Activated CD8-positive, alpha-beta T cell treated with anti-CD3 and anti-CD28 coated beads, Interleukin-2, amount 10 ng/mL, durations not matched to agents 7 days and 5 days (primary cell): ENCODE data around the gene CDR2L. TPM values are rescaled to one million over a fixed set of nuclear protein-coding genes. Genes with fewer than 3 reads are reported as not detected.

Source experiments
- ATAC-seq: fragments of 150-1000 bp; cut with Tn5 transposase; one replicate; pipeline ENCODE4 v1.10.0; 2021; ENCODE audit warnings: moderate library complexity
- CTCF ChIA-PET: fragments of 350-600 bp; sonication (Branson Sonifier 250); formaldehyde crosslinking; loops from one replicate; lab custom pipeline; 2021; ENCODE audit warnings: antibody characterized with exemption; lab: Charles Lee
- POLR2A ChIA-PET: fragments of 350-600 bp; sonication (Branson Sonifier 250); formaldehyde crosslinking; loops from one replicate; lab custom pipeline; 2021; ENCODE audit warnings: antibody characterized with exemption; lab: Charles Lee
- DNase-seq: peaks from one replicate; pipeline ENCODE4 v3.0.0-alpha.2; 2020
- H3K27ac Mint-ChIP-seq: one replicate; pipeline ENCODE4 v1.8.0; 2021; ENCODE audit warnings: mild to moderate bottlenecking, mixed read lengths
- H3K27me3 Mint-ChIP-seq: one replicate; pipeline ENCODE4 v1.8.0; 2021; ENCODE audit warnings: low read depth, mixed read lengths
- H3K36me3 Mint-ChIP-seq: one replicate; pipeline ENCODE4 v1.8.0; 2021; ENCODE audit warnings: low read depth, mixed read lengths
- H3K4me1 Mint-ChIP-seq: one replicate; pipeline ENCODE4 v1.8.0; 2021; ENCODE audit warnings: low read depth, mixed read lengths
- H3K4me3 Mint-ChIP-seq: one replicate; pipeline ENCODE4 v1.8.0; 2021; ENCODE audit warnings: mild to moderate bottlenecking, mixed read lengths
- H3K9me3 Mint-ChIP-seq: one replicate; pipeline ENCODE4 v1.8.0; 2022; ENCODE audit warnings: mixed read lengths; ENCODE audit not compliant: insufficient read depth
- total RNA-seq, 2 experiments: library from RNA; stranded (reverse); gene quantifications; one replicate each; pipeline ENCODE4 v1.2.3, GENCODE V29; 2021

The CDR2L gene
- total RNA-seq, 2 experiments from 2014 or later: 0.13 to 0.18 TPM

DNA sequence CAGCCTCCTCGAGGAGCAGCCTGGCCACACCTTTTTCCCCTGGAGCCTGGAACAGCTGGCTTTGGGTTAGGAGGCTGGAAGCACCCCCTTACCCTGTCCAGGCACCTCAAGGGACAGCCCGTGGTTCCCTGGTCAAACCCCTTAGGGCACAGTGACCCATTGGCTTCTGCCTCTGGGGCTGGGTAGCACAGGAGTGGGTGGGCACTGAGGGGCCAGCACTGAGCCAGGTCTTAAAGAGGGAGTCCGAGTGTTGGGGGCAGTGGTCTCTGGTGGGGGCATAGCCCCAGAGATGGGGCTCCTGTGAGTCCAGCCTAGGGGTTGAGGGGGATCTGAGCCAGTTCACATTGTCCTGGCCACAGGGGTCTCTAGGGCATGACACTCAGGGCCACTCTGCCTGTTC lies 36.4 kb upstream of the CDR2L start:
- CTCF ChIA-PET: interaction anchor here (4.9 kb wide), 1 partner anchor 10 kb away, joined by 31 read pairs; no protein-coding TSS in a partner anchor
- Mint-ChIP-seq H3K9me3 (no peaks in the 10 kb centered on the region), H3K4me3 (no peak overlapping the region), H3K4me1 (no peaks in the 10 kb centered on the region), H3K27ac (no peak overlapping the region), H3K36me3 (no peaks in the 10 kb centered on the region), H3K27me3 (no peaks in the 10 kb centered on the region)
- POLR2A ChIA-PET: no interaction called here
- no peak for ATAC-seq
- DNase-seq: no peak

DNA sequence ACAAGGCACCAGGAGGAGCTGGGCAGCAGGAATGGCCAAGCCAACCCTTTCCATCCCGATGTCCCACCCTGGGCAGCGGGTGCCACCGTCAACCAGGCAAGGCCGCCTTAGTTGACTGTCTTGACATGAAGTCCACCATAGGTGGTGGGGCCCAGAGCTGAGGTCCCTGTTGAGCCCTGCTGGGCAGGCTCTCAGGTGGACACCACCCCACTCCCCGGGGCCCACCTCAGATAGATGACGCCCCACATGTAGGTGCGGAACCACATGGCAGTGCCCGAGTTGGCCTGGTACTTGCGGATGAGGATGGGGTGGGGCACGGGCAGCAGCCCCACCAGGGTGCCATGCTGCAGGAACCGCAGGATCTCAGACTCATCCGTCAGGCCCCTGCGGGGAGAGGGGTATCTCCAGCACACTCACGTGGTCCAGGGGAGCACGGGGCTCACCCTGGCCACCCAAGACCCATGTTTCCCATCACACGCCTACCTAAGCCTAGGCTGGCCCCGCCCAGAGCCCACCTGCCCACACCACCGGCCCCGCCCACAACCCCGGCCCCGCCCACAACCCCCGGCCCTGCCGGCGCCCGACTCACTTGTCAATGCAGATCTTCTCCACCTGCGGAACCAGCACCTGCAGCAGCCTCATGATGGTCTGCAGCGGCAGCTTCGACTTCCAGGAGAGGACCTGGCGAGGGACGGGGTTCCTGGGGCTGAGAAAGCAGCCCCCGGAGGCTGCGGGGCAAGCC lies 35.6 kb upstream of the CDR2L start:
- no peak for DNase-seq
- Mint-ChIP-seq H3K27ac (no peak overlapping the region), H3K36me3 (no peaks in the 10 kb centered on the region), H3K9me3 (no peaks in the 10 kb centered on the region), H3K4me3 (no peak overlapping the region), H3K4me1 (no peaks in the 10 kb centered on the region), H3K27me3 (no peaks in the 10 kb centered on the region)
- ATAC-seq: no peak
- ChIA-PET POLR2A (no interaction called here), CTCF (interaction anchor here (0.6 to 4.9 kb wide), 2 partner anchors 9 to 250 kb away, joined by 3 to 31 read pairs; no protein-coding TSS in a partner anchor)

DNA sequence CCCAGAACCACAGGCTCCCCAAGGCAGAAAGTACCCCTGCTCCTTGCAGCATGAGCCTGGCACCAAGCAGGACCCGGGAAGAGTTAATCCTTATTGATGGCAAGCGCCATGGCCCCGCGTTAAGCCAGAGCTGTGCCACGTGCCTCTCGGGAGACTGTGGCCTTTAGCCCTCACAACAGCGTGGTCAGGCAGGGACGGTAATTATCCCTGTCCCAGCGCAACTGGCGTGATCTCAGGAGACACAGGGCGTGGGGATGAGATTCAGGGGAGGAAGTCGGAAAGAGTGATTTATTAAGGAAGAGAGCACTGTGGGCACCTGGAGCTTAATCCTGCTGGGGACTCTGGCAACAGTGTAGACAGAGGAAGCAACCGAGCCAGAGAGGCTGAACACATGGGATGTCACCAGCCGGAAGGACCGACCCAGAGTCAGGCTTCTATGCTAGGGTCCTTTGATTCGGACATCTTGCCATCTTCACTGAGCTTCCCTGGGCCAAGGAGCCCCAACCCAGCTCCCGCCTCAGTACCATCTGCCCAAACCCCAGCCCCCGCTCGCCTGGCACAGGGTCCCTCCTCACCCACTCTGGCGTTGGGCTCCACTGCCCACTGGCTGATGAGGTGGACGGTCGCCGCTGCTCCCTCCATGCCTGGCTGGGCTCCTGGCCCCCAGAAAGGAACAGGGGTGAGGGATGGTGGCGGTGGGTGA lies 34.9 kb upstream of the CDR2L start:
- Mint-ChIP-seq H3K27me3 (no peaks in the 10 kb centered on the region), H3K4me1 (no peaks in the 10 kb centered on the region), H3K9me3 (no peaks in the 10 kb centered on the region), H3K27ac (no peak overlapping the region), H3K36me3 (no peaks in the 10 kb centered on the region), H3K4me3 (no peak overlapping the region)
- CTCF ChIA-PET: interaction anchor here (4.9 kb wide), 1 partner anchor 9 kb away, joined by 31 read pairs; no protein-coding TSS in a partner anchor
- POLR2A ChIA-PET: no interaction called here
- DNase-seq: no peak
- ATAC-seq: no peak

DNA sequence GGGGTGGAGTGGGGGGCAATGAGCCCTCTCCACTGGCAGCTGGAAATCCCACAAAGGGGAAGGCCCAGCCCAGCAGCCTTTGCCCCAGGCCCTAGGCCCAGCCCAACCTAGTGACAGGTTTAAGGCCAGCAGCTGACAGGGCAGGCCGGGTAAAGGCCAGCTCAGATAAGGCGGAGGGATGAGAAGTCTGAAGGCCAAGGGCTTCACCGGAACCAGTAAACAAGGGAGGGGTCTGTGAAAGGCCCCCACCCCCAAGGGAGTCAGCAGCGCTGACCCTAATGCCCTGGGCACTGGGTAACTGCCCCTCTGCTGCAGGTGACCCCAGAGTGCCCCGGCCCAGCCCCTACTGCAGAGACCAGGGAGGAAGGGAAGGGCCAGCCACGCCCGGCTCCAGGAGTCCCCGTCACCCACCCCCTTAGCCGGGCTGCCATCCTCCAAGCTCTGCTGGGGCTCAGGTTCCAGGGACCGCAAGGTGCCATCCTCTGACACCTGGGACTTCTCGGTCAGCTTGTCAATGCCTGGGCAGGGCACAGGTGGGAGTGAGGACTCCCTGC lies 34.2 kb upstream of the CDR2L start:
- POLR2A ChIA-PET: interaction anchor here (0.9 kb wide), 1 partner anchor 35 kb away, joined by 3 read pairs; the partner anchor contains the start of gene CDR2L
- DNase-seq: no peak
- Mint-ChIP-seq H3K27me3 (no peaks in the 10 kb centered on the region), H3K4me1 (peaks cover 3% of the 10 kb centered on the region), H3K9me3 (no peaks in the 10 kb centered on the region), H3K27ac (no peak overlapping the region), H3K36me3 (no peaks in the 10 kb centered on the region), H3K4me3 (no peak overlapping the region)
- ATAC-seq: no peak
- CTCF ChIA-PET: interaction anchor here (4.9 kb wide), 1 partner anchor 8 kb away, joined by 31 read pairs; no protein-coding TSS in a partner anchor

DNA sequence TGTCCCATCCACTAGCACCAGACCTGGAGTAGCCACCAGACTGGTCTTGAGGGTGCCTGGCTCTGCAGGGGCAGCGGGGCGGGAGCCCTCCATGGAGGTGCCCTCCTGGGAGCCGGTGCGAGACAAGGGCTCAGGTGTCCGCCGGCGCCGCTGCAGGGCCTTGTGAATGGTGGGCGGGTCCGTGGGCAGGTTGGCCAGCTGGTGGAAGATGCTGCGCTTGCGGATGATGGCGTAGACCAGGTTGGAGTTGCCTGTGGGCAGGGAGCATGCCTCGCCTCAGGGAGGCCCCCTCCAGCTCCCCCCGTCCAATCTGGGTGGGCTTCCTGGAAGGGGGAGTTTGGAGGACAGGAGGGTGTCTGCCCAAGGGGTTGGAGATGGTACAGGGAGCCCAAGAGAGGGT lies 33.3 kb upstream of the CDR2L start:
- ATAC-seq: no peak
- no peaks in the 10 kb centered on the region for H3K27me3 Mint-ChIP-seq
- peaks cover 4% of the 10 kb centered on the region for H3K4me1 Mint-ChIP-seq
- ChIA-PET CTCF (no interaction called here), POLR2A (no interaction called here)
- H3K9me3 Mint-ChIP-seq: no peaks in the 10 kb centered on the region
- no peak for DNase-seq
- H3K4me3 Mint-ChIP-seq: no peak overlapping the region
- no peak overlapping the region for H3K27ac Mint-ChIP-seq
- H3K36me3 Mint-ChIP-seq: no peaks in the 10 kb centered on the region

DNA sequence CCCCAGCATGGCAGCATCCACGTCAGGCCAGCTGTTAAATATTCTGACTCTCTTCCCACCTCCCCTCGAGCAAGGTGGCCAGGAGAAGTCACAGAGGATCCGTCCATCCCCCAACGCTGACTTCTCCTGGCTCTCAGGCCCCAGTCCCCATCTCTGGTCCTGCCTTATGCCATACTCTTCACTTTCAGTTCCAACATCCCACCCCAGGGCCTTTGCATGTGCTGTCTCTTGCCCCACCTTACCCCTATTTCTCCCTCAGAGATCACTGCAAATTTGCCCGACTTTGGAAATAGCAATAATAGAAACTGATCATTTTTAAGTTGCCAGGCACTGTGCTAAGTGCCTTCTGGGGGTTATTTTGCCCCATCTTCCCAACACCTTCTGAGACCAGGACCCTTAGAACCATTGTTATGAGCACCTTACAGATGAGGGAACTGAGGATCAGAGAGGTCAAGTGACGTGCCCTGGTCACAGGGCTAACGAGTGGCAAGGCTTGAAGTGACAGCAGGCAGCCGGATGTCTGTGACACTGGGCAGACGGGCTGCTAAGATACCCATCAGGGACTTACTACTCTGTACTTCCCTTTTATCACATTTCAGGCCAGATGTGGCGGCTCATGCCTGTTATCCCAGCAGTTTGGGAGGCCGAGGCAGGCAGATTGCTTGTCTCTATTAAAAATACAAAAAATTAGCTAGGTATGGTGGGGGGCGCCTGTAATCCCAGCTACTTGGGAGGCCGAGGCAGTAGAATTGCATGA lies 32.6 kb upstream of the CDR2L start:
- no peaks in the 10 kb centered on the region for H3K9me3 Mint-ChIP-seq
- DNase-seq (no peak), ATAC-seq (no peak)
- H3K4me3 Mint-ChIP-seq: no peak overlapping the region
- CTCF ChIA-PET: interaction anchor here (2.5 kb wide), 1 partner anchor 297 kb away, joined by 7 read pairs; no protein-coding TSS in a partner anchor
- POLR2A ChIA-PET: no interaction called here
- peaks cover 4% of the 10 kb centered on the region for H3K4me1 Mint-ChIP-seq
- no peak overlapping the region for H3K27ac Mint-ChIP-seq
- no peaks in the 10 kb centered on the region for H3K36me3 Mint-ChIP-seq
- H3K27me3 Mint-ChIP-seq: no peaks in the 10 kb centered on the region

DNA sequence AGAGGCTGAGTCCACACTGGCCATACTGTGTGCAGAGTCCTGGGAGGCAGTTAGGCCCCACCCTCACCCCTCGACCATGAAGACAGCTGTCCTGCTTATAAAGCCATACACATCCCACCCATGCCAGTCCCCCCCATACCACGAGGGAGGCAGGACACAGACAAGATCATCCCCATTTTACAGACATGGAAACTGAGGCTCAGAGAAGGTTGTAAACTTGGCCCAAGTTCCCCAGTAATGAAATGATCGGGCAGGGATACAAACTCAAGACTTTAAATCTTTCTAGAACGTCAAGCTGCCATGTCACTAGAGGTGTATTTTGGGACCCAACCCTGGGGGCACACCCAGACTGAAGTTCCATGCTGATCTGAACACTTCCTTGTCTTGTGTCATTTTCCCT lies 31.3 kb upstream of the CDR2L start:
- CTCF ChIA-PET: interaction anchor here (1.8 to 7.4 kb wide), 5 partner anchors 10 to 299 kb away, joined by 7 to 182 read pairs (median 11); partner anchors contain the start of genes MRPL58, OTOP2 and USH1G
- POLR2A ChIA-PET: no interaction called here
- ATAC-seq (no peak), DNase-seq (no peak)
- H3K9me3 Mint-ChIP-seq: no peaks in the 10 kb centered on the region
- H3K4me3 Mint-ChIP-seq: no peak overlapping the region
- peaks cover 7% of the 10 kb centered on the region for H3K4me1 Mint-ChIP-seq
- no peak overlapping the region for H3K27ac Mint-ChIP-seq
- H3K27me3 Mint-ChIP-seq: peaks cover 2% of the 10 kb centered on the region
- H3K36me3 Mint-ChIP-seq: no peaks in the 10 kb centered on the region

DNA sequence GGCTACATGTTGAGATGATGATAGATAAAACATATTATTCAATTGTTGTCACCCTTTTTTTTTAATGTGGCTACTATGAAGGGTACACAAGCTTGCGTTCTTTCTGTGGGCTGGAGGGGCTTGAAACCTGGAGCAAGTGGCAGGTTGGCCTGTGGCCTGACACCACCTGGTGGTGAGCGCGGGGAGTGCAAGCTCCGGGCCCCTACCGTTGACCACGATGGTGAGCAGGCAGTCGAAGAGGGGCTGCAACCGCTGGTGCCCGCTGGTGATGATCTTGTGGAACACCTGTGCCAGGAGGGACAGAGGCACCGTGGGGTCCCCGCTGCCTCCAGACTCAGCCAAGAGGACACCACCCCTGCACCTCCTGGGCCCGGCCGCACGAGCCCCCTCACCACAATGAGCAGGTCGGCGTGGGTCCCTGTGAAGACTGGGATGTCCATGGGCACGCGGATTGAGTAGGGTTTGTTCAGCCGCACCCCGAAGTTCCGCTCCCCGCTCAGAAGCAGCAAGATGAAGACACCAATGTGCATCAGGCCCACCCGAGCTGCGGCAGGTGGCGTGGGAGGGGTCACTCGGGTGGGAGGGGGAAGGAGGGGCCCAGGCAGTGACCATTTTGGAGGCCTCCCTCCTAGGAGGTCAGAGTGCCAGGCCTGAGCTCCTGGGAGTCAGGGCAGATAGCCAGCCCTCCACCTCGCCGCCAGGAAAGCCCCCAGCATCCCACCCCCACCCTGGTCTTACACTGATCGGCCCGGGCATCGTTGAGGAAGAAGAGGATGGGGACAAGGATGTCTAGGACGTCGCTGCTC lies 29.3 kb upstream of the CDR2L start:
- ATAC-seq (peak; percentile 64), DNase-seq (peak; percentile 85)
- POLR2A ChIA-PET: no interaction called here
- peaks cover 2% of the 10 kb centered on the region for H3K27me3 Mint-ChIP-seq
- peak overlapping the region; percentile 15 for H3K27ac Mint-ChIP-seq
- CTCF ChIA-PET: interaction anchor here (0.6 to 7.4 kb wide), 26 partner anchors 10 to 313 kb away, joined by 3 to 182 read pairs (median 4); partner anchors contain the start of genes CDR2L, HID1, MIF4GD and MRPL58
- no peaks in the 10 kb centered on the region for H3K9me3 Mint-ChIP-seq
- H3K4me1 Mint-ChIP-seq: peaks cover 10% of the 10 kb centered on the region
- no peak overlapping the region for H3K4me3 Mint-ChIP-seq
- H3K36me3 Mint-ChIP-seq: no peaks in the 10 kb centered on the region

DNA sequence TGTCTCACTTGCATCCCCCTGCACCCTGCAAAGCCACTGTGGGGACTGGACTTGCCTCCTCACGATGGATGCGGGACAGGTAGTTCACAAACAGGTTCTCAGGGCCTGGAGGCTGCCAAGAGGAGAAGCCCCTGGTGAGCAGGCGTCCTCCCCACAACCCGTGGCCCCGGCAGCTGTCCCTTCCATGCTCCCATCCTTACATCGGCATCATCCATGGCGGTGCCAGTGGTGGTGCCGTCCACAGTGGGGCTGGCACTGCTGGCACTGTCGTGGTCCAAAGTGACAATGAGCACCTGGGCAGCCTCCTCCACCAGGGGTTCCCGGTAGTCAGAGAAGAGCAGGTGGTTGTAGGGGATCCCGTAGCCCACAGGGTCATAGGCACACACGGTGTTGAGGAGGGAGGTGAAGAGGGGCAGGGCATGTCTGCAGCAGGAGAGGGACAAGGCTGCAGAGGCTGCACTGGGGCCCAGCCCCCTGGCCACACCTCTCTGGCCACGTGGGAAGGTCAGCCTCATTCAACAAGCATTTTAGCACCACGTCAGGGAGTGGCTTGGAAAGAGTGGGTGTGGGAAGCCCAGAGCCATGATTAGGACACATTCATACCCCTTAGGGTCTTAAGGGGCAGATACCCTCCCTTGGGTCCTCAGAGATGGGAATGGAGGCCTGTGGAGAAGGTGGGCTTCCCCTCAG lies 27.5 kb upstream of the CDR2L start:
- H3K27me3 Mint-ChIP-seq: peaks cover 2% of the 10 kb centered on the region
- CTCF ChIA-PET: interaction anchor here (0.7 to 7.4 kb wide), 35 partner anchors 9 to 452 kb away, joined by 3 to 182 read pairs (median 10); partner anchors contain the start of genes ARMC7, CDR2L, FDXR and HID1
- peaks cover 10% of the 10 kb centered on the region for H3K4me1 Mint-ChIP-seq
- POLR2A ChIA-PET: interaction anchor here (1.0 kb wide), 1 partner anchor 222 kb away, joined by 3 read pairs; no protein-coding TSS in a partner anchor
- H3K36me3 Mint-ChIP-seq: no peaks in the 10 kb centered on the region
- H3K27ac Mint-ChIP-seq: no peak overlapping the region
- no peaks in the 10 kb centered on the region for H3K9me3 Mint-ChIP-seq
- no peak for ATAC-seq
- H3K4me3 Mint-ChIP-seq: no peak overlapping the region
- no peak for DNase-seq
